ENCODE results near the gene LRRC74A. TPM values are rescaled to one million over a fixed set of nuclear protein-coding genes. Genes with fewer than 3 reads are reported as not detected.
A peak's percentile ranks its signal among the peaks of the same experiment; 100 is the strongest.

Gene LRRC74A
- total RNA-seq: not detected in 2 replicates

DNA sequence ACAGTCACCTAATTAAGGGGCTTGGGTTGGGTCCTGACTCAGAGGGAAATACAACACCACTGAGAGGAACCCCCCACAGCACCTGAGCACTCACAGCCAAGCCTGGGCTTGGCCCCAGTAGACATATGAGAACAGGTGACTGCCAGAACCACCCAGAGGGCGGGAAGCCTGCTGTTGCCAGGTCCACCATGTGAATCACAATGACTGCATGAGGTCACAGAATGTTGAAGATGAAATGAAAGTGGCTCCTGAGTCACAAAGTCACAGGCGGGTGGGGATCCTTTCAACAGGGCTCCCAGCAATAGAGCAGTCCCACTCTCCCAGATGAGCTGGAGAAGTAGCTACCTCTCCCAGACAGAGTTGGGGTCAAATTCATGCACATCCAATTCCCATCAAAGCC, at the start of gene LRRC74A:
TSS of gene LRRC74A (plus strand) at position 287 of the 400 bp plus-strand sequence. CDS start 290 bp downstream, outside the sequence.
- DNase-seq (ENCODE audit: low read depth): no peak

DNA sequence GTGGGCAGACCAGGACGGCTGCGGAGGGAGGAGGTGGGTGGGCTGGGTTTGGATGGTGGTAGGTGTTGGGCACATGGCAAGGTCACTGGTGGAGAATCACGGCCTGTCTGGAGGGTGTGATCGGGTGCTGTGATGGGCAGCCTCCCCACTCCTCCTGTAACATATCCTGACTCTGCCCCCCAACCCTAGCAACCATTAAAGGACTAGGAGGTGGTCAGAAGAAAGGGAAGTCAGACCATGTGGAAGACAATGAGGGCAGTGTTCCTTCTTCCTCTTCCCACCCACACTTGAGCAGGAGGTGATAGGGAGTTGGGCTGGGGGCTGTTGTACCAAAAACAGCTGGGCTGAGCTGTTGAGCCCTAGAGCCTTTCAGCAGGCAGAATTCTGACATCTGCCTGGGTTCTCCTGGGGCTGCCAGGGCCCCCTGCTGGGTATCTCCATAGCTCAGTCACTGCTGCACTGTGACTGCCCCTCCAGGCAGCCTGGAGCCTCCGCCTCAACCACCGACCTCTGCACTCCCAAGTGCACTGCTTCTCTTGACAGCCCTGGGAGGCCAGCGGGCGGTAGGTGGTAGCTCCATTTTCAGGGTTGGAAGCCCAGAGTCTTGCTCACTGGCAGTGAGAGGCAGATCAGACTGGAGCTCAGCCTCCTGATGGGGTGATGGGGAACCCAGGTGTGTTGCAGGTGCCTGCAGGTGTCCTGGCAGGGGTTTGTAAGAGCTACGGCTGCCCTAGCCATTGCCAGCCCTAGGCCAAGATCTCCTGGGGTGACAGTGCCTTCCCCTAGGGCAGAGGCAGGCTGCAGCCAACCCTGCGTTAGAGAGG, 49.6 kb upstream of the LRRC74A start:
- no peak for DNase-seq (ENCODE audit: low read depth)

DNA sequence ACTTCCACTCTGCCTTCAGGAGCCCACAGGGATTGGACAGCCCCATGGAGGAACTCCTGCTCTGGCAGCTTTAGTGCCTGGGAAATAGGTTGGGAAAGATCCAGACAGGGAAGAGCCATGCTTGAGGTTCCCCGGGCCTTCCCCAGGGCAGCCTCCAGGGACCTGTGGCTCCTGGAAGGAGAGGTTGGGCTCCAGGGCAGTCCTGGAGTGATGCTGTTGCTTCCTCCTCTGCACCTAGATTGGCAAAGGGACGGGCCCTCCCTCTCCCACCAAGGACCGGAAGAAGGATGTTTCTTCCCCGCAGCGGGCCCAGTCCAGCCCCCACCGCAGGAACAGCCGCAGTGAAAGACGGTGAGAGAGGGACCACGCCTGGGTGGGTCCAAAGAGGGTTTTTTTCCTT, 48.5 kb upstream of the LRRC74A start:
- DNase-seq (ENCODE audit: low read depth): no peak

DNA sequence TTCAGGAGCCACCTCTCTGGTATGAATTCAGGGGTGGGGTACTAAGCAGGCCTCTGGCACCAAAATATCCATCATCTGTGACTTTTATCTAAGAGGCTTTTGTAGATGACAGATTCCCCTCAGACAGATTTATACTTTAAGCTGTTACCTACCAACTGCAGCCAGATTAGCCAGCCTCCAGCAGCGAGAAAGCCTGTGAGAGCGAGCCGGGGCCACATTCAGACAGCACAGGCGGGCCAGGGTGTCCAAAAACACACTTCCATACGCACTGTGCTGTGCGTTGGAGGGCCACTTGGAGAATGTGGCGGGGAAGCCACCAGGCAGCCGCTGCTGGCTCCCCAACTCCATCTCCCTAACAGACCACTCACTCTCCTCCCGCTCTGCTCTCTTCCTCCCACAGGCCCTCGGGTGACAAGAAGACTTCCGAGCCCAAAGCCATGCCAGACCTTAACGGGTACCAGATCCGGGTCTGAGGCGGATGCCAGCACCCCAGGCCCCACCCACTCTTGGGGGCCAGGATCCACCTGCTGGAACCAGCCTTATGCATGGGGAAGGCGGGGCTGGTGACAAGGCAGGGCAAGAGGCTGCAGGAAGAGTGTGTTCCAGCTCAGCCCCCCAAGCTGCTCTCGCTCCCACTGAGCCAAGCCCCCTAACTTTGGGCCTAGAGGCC, 47.5 kb upstream of the LRRC74A start:
- no peak for DNase-seq (ENCODE audit: low read depth)

DNA sequence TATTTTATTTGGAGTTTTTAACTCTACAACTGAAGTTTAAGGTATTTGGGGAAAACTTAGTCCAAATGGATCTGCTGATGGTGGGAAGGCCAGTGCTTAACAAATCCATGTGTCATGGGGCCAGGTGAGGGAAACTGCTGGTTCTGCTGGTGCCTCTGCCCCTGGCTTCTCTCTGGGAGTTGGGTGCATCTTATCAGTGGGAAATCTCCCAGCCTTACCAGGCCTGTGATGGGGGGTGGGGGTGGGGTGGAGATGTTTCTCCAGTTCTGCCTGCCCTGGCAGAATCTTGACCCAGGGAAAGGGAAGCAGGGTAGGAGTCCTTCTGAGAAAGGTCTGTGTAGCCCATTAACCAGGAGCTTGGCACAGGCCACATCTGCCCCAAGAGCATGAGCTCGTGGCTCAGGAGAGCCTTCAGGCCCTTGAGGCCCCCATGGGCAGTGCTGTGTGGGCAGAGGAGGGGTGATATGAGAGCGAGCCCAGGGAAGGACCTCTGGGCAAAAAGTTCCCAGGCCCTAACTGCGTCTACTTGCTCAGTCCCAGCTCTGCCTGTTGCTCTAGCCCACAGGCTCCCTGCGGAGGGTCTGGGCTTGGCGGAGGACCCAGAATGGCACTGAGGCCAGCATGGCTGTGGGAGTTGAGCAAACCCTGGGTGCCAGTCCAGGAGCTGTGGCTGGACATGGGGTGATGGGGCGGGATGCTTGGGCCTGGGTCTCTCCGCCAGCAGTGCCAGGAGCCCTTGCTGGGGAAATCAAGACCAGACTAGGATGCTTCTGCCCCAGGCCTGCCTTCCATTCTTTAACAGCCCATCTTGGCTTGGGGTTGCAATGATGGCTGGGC, 46.8 kb upstream of the LRRC74A start:
- no peak for DNase-seq (ENCODE audit: low read depth)

DNA sequence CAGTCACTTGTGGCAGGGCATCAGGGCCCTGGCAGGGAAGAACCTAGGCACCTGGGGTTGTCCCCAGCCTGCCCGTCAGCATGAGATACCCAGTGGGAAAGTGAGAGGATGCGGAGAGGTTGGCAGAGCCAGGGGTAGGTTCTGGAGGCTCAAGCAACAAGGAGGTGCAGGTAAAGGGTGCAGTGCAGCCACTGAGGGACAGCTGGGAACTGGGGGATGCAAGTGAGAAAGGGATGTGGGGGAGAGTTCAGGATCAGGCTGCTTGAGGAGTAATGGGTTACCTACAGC, 46.2 kb upstream of the LRRC74A start:
- no peak for DNase-seq (ENCODE audit: low read depth)

DNA sequence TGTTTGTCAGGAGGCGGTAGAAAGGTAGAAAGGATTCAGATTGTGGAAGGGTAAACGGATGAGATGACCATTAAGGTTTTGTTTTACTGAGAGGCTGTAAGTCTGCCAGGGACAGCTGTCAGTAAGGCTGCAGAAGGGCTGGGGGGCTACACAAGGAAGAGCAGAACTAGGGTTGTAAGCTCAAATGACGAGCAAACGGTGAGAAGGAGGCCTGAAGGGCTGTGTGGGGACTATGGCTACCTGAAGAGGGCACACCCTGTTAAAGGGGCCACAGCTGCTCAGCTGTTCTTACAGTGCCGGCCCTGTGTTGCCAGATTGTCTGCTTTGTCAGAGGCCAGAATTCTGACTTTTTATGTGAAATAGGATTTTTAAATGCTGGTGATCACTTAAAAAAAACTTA, 45.8 kb upstream of the LRRC74A start:
- no peak for DNase-seq (ENCODE audit: low read depth)

DNA sequence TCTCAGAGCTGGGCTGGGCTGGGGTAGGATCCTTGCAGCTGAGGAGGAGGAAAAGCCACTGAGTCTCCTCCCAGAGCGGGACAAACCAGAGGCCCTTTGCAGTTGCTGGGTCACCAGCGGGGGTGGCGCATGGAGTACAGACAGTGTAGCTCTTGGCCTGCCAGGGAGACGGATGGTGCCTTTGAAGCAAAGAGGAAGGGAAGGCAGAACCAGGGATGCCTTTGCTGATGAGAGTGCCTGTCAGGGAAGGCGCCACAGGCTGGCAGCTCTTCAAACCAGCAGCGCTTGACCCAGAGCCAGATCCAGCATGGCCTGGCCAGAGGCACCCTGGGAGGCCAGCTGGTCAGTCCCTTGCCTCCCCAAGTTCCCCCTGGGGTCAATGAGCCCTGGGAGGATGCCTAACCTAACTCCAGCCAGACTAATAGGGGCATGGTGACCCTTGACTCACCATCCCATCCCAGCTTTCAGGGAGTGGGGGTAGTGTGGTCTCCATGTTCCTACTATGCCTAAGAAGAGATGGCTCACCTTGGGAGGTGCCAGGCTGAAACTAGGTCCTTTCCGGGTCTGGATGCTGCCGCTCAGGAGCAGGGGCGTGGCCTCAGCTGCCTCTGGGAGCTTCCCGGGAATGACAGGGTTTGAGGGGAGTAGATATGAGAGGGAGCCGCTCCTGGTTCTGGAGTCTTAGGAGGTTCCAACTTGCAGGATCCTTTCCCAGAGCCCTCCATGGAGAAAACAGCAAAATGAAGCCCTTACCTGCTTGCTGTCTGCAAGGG, 45.1 kb upstream of the LRRC74A start:
- DNase-seq (ENCODE audit: low read depth): no peak

DNA sequence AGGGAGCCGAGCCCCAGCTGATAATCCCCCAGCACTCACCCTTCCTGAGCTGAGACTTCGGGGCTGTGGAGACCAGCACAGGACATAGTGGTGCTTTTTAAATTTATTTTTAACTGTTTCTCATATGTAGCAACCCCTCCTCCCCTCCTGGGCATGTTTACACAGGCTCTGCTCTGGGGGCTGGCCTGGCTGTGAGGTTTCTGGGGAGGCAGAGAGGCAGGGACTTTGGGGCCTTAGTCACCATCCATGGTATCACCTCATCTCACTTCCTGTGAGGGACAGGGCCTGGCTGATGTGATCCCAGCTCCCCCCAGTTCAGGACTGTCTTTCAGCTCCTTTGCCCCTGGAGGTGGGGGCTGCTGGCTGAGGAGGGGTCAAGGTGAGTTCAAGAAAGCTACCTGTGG, 44.6 kb upstream of the LRRC74A start:
- no peak for DNase-seq (ENCODE audit: low read depth)

DNA sequence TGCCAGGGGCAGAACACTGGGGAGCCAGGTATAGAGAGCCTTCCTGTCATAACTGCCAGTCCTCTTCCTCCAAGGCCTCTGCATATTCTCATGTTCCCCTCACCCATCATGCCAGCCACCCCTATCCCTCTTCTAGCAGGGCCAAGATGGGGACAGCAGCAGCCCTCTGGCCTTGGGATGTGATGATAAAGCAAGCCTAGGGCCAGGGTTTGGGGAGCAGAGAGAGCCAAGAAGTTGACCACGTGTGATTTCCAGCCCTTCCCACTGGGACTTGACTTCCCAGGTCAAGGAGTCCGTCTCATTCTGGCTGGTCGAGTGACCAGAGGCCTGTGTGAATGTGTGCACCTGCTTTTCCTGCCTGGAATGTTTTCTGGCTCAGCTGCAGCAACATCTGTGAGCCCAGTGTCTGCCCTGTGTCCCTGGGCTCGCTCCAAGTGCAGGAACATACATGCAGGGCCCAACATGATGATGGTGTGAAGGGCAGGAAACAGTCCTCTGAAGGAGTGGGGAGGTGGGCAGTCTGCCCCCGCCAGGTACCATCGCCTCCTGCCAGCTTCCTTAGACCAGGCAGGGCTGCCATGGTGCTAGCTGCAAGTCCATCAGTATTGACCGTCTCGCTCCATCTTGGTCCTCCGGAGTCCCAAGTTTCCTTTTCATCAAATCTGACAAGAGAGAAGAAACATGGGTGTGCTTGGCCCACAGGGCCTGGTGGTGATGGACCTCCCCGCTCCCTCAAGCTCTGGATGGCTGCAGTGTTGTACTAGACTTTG, 43.9 kb upstream of the LRRC74A start:
- DNase-seq (ENCODE audit: low read depth): no peak

DNA sequence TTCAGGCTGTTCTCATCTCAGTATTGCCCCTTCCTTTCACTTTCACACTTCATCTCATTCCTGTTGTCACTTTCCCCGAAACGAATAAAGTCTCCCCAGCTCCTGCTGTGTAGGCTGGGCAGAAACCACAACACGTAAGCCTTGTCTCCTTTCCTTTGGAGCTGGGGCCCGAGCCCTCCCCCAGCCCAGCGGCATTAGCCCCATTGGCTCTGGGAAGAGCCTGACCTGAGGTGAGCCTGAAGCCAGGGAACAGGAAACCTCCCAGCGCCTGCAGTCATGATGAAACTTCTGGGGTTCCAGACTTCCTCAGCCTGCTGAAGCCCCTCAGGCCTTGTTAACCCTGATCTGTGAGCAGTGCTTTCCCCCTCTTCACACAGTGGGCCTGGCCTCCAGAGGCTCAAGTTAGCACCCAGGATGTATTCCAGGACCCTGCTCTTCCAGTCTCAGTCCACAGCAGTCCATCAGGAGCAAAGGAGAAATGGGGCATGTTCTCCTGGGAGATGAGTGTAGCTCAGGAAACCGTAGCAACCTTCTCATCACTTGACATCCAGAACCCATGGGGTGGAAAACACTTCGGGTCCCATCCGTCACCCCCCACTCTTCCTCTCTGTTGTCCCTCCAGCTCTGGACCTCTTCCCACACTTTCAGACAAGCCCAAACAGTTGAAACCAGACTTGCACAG, 43.2 kb upstream of the LRRC74A start:
- no peak for DNase-seq (ENCODE audit: low read depth)

DNA sequence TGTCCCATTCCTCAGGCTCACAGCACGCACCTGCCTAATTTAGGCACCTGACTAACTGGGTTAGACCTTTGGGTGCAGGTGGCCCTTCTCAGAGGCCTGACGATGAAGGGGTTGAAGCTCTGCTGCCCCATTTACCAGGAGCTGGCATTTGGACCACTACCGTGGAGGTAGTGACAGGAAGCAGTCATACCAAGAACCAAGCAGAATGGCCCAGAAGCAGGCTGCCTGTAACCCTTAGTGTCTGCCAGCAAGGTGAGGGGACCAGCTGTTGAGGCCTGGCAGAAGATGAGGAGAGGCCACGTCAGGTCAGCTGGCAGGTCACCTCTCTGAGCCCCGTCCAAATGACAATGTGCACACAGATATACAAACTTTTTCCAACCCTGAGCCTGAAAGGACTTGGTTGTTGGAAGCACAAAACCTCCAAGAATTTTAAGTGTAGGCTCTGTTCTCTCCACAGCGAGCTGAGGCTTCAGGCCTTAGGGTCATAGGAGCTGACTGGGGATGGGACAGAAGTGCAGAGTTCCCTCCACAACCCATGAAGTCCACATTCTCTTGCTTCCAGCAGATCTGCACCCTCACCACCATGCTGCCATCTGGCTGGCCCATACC, 41.8 kb upstream of the LRRC74A start:
- no peak for DNase-seq (ENCODE audit: low read depth)

DNA sequence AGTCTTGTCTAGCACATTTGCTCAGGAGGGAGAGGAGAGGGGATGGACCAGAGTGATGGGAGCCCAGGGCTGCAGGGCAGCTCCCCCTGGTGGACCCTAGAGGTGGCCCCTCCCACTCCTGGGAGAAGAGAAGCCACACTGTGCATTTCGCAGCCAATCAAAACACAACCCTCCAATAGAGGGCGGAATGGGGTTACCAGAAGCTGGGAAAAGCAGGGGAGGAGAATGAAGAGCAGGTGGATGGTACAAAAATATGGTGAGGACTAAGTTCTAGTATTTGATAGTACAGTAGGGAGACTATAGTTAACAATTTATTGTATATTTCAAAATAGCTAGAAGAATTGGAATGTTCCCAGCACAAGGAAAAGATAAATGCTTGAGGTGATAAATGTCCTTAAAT, 41.3 kb upstream of the LRRC74A start:
- DNase-seq (ENCODE audit: low read depth): peak; percentile 50

DNA sequence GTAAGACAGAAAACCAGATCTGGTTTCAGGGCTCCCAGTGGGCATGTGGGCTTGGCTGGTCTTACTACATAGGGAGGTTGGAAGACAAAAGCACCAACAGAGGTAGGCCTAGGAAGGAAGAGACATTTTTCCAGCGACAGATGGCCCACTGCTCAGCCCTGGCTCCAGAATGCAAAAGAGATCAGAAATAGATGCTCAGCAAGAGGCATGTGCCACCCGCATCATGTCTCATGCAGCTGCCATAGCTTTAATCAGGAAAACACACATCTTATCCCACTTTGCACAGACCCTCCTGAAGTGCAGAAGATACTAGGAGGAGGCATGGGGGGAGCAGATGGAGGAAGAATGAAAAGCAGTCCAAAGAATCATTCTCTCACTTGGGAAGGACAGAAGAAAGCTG, 39.6 kb upstream of the LRRC74A start:
- DNase-seq (ENCODE audit: low read depth): no peak

DNA sequence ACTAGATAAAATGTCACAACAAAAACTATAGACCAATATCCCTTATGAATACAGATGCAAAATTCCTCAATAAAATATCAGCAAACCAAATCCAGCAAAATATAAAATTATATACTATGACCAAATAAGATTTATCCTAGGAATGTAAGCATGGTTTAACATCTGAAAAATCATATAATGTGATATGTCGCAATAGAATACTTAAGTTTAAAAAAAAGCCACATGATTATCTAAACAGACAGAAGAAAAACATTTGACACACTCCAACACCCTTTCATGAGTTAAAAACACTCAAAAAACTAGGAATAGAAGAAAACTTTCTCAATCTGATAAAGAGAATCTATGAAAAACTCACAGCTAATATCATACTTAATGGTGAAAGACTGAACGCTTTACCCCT, 33.8 kb upstream of the LRRC74A start:
- DNase-seq (ENCODE audit: low read depth): no peak

DNA sequence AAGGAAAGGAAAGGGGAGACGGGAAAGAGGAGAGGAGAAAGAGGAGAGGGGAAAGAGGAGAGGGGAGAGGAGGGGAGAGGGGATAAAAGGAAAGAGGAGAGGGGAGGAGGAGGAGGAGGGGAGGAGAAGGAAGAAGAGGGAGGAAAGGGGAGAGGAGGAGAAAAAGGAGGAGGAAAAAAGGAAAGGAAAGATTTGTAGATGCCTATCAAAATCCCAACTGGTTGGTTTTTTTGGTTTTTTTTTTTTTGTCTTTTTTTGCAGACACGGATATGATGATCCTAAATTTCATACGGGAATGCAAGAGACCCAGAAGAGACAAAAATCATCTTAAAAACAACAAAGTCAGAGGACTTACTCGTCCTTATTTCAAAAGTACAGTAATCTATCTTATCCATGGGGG, 32.9 kb upstream of the LRRC74A start:
- DNase-seq (ENCODE audit: low read depth): no peak

DNA sequence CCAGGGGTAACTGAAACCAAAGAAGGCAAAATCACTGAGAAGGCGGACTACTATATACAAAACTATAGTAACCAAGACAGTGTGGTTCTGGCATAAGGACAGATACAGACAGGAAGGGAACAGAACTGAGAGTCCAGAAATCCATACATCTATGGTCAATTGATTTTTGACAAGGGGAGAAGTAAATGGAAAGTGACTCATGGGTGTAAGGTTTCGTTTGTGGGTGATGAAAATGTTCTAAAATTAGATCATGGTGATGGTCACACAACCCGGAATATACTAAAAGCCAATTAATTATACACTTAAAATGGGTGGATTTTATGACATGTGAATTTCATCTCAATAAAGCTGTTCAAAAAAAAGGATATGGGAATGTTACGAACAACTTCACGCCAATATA, 32.3 kb upstream of the LRRC74A start:
- no peak for DNase-seq (ENCODE audit: low read depth)

DNA sequence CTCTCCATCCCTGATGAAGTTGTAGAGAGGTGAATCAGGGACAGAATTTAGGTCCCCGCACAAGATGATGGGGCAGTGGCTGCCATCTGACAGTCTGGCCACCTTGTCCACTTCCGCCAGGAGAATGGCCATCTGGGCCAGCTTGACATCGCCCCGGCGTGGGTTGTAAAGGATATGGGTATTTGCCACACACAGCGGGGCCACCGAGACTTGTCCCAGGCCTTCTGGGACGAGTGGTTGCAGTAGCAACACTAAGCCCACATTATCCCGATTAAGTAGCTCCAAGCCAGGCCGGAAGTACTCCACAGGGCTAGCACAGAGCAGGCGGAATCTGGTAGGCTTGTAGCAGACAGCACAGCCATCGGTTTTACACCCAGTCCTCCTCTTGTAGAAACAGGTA, 19.8 kb upstream of the LRRC74A start:
- no peak for DNase-seq (ENCODE audit: low read depth)

DNA sequence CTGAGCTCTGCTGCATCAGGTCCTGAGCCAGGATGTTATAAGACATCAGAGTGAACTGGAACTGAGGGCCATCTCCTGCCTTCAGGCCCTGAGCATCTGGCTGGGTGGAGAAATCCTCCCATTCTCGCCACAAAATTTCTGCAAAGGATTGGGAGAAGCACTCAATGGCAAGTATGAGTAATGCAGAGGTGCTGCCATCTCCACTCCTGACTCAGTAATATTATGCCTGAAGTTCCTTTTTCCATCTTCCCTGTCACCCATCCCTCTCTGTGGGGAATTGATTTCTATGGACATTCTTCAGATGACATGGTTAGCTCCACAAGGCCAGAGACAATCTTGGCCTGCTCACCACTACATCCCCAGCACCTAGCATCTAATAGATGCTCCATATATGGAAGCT, 18.2 kb upstream of the LRRC74A start:
- no peak for DNase-seq (ENCODE audit: low read depth)

DNA sequence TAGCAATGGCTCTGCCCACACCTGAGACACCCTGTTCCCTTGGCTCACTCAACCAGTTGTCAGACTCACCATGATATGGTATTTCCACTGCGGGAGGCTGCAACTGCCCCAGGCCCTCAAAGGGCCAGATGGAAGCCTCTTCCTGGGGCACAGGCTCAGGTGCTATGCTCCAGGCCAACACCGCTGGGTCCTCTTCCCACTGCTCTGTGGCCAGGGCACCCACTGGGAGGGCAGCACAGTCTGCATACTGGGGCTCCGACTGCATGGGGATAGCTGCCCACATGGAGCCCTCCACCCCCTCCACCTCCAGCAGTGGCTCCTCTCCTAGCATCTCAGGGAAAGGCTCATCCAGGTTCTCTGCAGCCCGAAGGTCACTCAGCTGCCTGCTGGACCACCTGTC, 17.2 kb upstream of the LRRC74A start:
- no peak for DNase-seq (ENCODE audit: low read depth)
